MCF 10A (cell line): ENCODE results near the gene EIF4E1B. TPM values are rescaled to one million over a fixed set of nuclear protein-coding genes. Genes with fewer than 3 reads are reported as not detected.

Experiments
- Bru-seq: library from RNA; stranded (reverse); fragments of 400-500 nt; gene quantifications from one replicate; lab custom pipeline; 2021; lab: Mats Ljungman, UMichigan
- BruChase-seq, 2 experiments: library from RNA; stranded (reverse); fragments of 400-500 nt; gene quantifications; one replicate each; lab custom pipeline; 2021; lab: Mats Ljungman, UMichigan
- BruUV-seq: library from RNA; stranded (reverse); fragments of 400-500 nt; replicated peaks from 2 replicates; lab custom pipeline; 2021; lab: Mats Ljungman, UMichigan
- CTCF ChIA-PET: fragments of 300-600 bp; sonication (Branson Sonifier 250); formaldehyde crosslinking; extraction: SDS; loops from one replicate; lab custom pipeline; 2021; ENCODE audit warnings: antibody characterized with exemption, inconsistent platforms; lab: Yijun Ruan, JAX
- POLR2A ChIA-PET: fragments of 300-600, 350-650 bp; sonication (Branson Sonifier 250); formaldehyde crosslinking; extraction: SDS; loops from one replicate; lab custom pipeline; 2020; ENCODE audit warnings: antibody characterized with exemption, inconsistent platforms; lab: Yijun Ruan, JAX
- DNase-seq: peaks from one replicate; pipeline ENCODE4 v3.0.0-alpha.2; 2018; ENCODE audit not compliant: unreplicated experiment
- H3K27ac Mint-ChIP-seq: one replicate; pipeline ENCODE4 v1.8.0; 2022; ENCODE audit warnings: mild to moderate bottlenecking, low read depth, mixed read lengths; ENCODE audit not compliant: unreplicated experiment
- H3K27me3 Mint-ChIP-seq: one replicate; pipeline ENCODE4 v1.8.0; 2022; ENCODE audit warnings: mixed read lengths; ENCODE audit not compliant: insufficient read depth, unreplicated experiment
- H3K36me3 Mint-ChIP-seq: one replicate; pipeline ENCODE4 v1.8.0; 2022; ENCODE audit warnings: mild to moderate bottlenecking, moderate library complexity, mixed read lengths; ENCODE audit not compliant: insufficient read depth, unreplicated experiment
- H3K4me1 Mint-ChIP-seq: one replicate; pipeline ENCODE4 v1.8.0; 2022; ENCODE audit warnings: mixed read lengths; ENCODE audit not compliant: insufficient read depth, unreplicated experiment
- H3K4me3 Mint-ChIP-seq: one replicate; pipeline ENCODE4 v1.8.0; 2022; ENCODE audit warnings: mild to moderate bottlenecking, moderate library complexity, mixed read lengths; ENCODE audit not compliant: unreplicated experiment
- H3K9me3 Mint-ChIP-seq: one replicate; pipeline ENCODE4 v1.8.0; 2022; ENCODE audit warnings: mixed read lengths; ENCODE audit not compliant: unreplicated experiment
- CTCF ChIP-seq: fragments of 200-600 bp; IDR thresholded peaks from one replicate; pipeline ENCODE4 v1.8.0; 2022; ENCODE audit warnings: antibody characterized with exemption, mild to moderate bottlenecking; ENCODE audit not compliant: unreplicated experiment
- intact Hi-C: fragments of 100-400 bp; cut with micrococcal nuclease; formaldehyde crosslinking; loops from 2 replicates; pipeline ENCODE4 v1.14.1; 2022
- long read RNA-seq: library from polyadenylated mRNA; stranded (forward); transcript quantifications from one replicate; pipeline ENCODE4 v2.0.0, GENCODE V29; 2022
- total RNA-seq: library from RNA; stranded (reverse); gene quantifications from 2 replicates; pipeline ENCODE4 v1.2.3, GENCODE V29; 2022

EIF4E1B gene
- total RNA-seq (not detected in 2 replicates), Bru-seq, nascent RNA (not detected), BruChase-seq, experiment 1, labeled RNA remaining after a 6-hour chase (not detected), BruChase-seq, experiment 2, labeled RNA remaining after a 2-hour chase (not detected)
- long read RNA-seq, result 0 reads

- H3K36me3 Mint-ChIP-seq, result no peaks in the 10 kb centered on the region
- no peak within 1 kb of the TSS for H3K27ac Mint-ChIP-seq
- ChIA-PET CTCF (interaction anchor here (0.7 to 1.8 kb wide), 4 partner anchors 16 to 52 kb away, joined by 3 to 8 read pairs (median 4); no protein-coding TSS in a partner anchor), POLR2A (interaction anchor here (0.7 kb wide), 1 partner anchor 63 kb away, joined by 3 read pairs; no protein-coding TSS in a partner anchor)
- no peak within 1 kb of the TSS for H3K4me3 Mint-ChIP-seq
- H3K4me1 Mint-ChIP-seq, result peaks cover 27% of the 10 kb centered on the region
- H3K27me3 Mint-ChIP-seq, result peaks cover 39% of the 10 kb centered on the region
- no TSS peak for BruUV-seq
- TF ChIP-seq CTCF, result no peak
- DNase-seq, result no peak
- H3K9me3 Mint-ChIP-seq, result peaks cover 3% of the 10 kb centered on the region
- intact Hi-C loops, result no loop called here
Observed at GRCh38 chr5:176629853-176630680, at the start of gene EIF4E1B, which contains the start of gene SNCB. EIF4E1B (plus strand) TSS chr5:176630675; CDS start chr5:176642788, 12,113 bp downstream. SNCB (minus strand) TSS chr5:176630534; CDS start chr5:176629654, 880 bp downstream.

DNA sequence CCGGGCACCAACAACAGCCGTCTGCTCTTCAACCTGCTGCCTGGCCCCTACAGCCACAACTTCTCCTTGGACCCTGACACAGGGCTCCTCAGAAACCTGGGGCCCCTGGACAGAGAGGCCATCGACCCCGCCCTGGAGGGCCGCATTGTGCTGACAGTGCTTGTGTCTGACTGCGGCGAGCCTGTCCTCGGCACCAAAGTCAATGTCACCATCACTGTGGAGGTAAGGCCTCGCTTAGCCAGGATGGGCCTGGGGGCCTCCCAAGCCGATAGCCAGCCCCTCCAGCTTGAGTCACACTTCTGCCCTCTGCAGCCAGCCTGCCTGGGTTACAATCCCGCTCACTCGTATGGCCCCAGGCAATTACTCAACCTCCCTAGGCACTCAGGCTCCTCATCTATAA is 49.1 kb upstream of the EIF4E1B start:
- H3K27ac Mint-ChIP-seq, result no peak overlapping the region
- no peak overlapping the region for H3K4me3 Mint-ChIP-seq
- BruUV-seq, result no TSS peak
- intact Hi-C loops, result no loop called here
- peaks cover 5% of the 10 kb centered on the region for H3K4me1 Mint-ChIP-seq
- no peak for DNase-seq
- H3K9me3 Mint-ChIP-seq, result no peaks in the 10 kb centered on the region
- no peak for TF ChIP-seq CTCF
- POLR2A ChIA-PET, result interaction anchor here (0.8 to 1.1 kb wide), 2 partner anchors 39 to 133 kb away, joined by 3 read pairs; partner anchors contain the start of gene FAF2
- no peaks in the 10 kb centered on the region for H3K27me3 Mint-ChIP-seq
- CTCF ChIA-PET, result no interaction called here
- no peaks in the 10 kb centered on the region for H3K36me3 Mint-ChIP-seq

DNA sequence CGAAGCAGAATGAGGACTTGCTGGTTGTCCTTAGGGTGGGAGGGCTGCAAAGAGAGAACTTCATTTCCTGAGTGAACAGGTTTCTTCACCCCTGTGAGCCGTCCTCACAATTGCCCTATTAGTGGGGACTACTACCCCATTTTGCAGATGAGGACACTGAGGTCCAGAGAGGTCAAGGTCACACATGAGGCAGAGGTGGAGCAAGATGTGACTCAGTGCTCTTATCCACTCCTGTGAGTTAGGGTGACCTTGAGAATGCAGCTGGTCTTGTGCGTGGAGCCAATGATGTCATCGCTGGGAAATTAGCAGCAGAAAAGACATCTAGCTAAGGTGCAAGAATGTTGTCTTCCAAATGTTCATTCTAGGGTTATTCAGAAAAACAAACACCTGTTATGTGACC is 47.4 kb upstream of the EIF4E1B start:
- H3K9me3 Mint-ChIP-seq, result peaks cover 2% of the 10 kb centered on the region
- no peak overlapping the region for H3K27ac Mint-ChIP-seq
- H3K4me1 Mint-ChIP-seq, result peaks cover 4% of the 10 kb centered on the region
- no peaks in the 10 kb centered on the region for H3K27me3 Mint-ChIP-seq
- POLR2A ChIA-PET, result no interaction called here
- intact Hi-C loops, result no loop called here
- no peak overlapping the region for H3K4me3 Mint-ChIP-seq
- H3K36me3 Mint-ChIP-seq, result no peaks in the 10 kb centered on the region
- no peak for TF ChIP-seq CTCF
- CTCF ChIA-PET, result interaction anchor here (0.5 to 5.6 kb wide), 5 partner anchors 9 to 852 kb away, joined by 3 to 55 read pairs (median 3); no protein-coding TSS in a partner anchor
- no peak for DNase-seq
- BruUV-seq, result no TSS peak

DNA sequence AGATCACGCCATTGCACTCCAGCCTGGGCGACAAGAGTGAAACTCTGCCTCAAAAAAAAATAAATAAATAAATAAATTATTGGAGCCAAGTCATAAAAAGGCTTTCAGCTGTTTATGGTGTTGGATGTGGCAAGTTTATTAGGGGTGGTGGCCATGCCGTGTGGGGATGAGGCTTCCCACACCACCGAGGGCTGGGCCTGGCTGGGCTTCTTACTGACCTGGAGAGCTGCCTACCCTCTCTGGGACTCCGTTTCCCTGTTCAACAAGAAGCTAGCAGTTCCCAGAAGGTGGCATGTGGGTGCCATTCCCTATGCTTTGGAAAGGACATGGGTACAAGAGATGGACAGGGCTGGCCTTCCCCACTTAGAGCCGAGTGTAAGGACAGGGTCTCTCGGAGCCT is 43.1 kb upstream of the EIF4E1B start:
- H3K9me3 Mint-ChIP-seq, result peaks cover 9% of the 10 kb centered on the region
- intact Hi-C loops, result no loop called here
- ChIA-PET CTCF (interaction anchor here (0.6 to 5.6 kb wide), 6 partner anchors 8 to 171 kb away, joined by 3 to 55 read pairs (median 6); partner anchors contain the start of gene CLTB), POLR2A (interaction anchor here (0.7 kb wide), 1 partner anchor 50 kb away, joined by 4 read pairs; the partner anchor contains the start of gene RNF44)
- DNase-seq, result no peak
- no peaks in the 10 kb centered on the region for H3K36me3 Mint-ChIP-seq
- TF ChIP-seq CTCF, result no peak
- no peaks in the 10 kb centered on the region for H3K27me3 Mint-ChIP-seq
- BruUV-seq, result no TSS peak
- H3K4me3 Mint-ChIP-seq, result no peak overlapping the region
- H3K27ac Mint-ChIP-seq, result no peak overlapping the region
- no peaks in the 10 kb centered on the region for H3K4me1 Mint-ChIP-seq
